ENCODE results near the gene TSPAN5.

TSPAN5 gene

GRCh38 chr4:98434816-98435215, 223.6 kb downstream of the TSPAN5 start:
- no peak for DNase-seq

- DNase-seq, result no peak
These were observed 224.7 kb downstream of the TSPAN5 start for GRCh38 chr4:98433691-98434090.

GRCh38 chr4:98430708-98431403, 227.6 kb downstream of the TSPAN5 start:
- no peak for DNase-seq

GRCh38 chr4:98423009-98423408, 235.4 kb downstream of the TSPAN5 start:
- no peak for DNase-seq

- DNase-seq, result no peak
These were observed 237.3 kb downstream of the TSPAN5 start for GRCh38 chr4:98421111-98421510.
